ENCODE measurements around the gene SNX11.

DNA sequence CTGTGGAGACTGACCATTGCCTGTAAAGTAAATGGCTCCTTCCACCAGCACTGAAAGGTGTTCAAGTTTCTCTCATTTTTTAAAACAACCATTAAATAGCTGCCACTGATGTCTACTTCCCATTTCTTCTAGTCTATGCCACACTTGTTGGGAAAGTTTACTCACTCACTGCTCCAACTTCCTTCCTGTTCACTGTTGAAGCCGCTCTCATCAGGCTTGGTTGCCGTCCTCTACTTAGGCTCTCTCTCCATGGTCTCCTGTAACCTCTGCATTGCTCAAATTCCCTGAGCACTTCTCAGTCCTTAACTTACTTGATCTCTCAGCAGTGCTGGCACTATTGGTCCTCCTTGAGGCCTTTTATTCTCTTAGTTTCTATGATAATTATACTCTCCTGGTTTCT, 32.4 kb downstream of the SNX11 start:
- TF ChIP-seq, protein P1, sequence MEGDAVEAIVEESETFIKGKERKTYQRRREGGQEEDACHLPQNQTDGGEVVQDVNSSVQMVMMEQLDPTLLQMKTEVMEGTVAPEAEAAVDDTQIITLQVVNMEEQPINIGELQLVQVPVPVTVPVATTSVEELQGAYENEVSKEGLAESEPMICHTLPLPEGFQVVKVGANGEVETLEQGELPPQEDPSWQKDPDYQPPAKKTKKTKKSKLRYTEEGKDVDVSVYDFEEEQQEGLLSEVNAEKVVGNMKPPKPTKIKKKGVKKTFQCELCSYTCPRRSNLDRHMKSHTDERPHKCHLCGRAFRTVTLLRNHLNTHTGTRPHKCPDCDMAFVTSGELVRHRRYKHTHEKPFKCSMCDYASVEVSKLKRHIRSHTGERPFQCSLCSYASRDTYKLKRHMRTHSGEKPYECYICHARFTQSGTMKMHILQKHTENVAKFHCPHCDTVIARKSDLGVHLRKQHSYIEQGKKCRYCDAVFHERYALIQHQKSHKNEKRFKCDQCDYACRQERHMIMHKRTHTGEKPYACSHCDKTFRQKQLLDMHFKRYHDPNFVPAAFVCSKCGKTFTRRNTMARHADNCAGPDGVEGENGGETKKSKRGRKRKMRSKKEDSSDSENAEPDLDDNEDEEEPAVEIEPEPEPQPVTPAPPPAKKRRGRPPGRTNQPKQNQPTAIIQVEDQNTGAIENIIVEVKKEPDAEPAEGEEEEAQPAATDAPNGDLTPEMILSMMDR (IDR thresholded peaks at IDR 0.05; ENCODE audit: borderline replicate concordance, extremely low read depth, low read length, poor library complexity, severe bottlenecking), result no peak
- no peak for TF ChIP-seq EZH2 (IDR thresholded peaks at IDR 0.05; ENCODE audit: borderline replicate concordance, low read depth, low read length, severe bottlenecking)
